Measurements from ENCODE around the gene KCNH4.

Gene KCNH4

GRCh38 chr17:42130310-42130936 is 50.5 kb downstream of the KCNH4 start:
- Histone ChIP-seq H3K36me3 (ENCODE audit: control insufficient read depth in 2 of 2, insufficient read depth in 2 of 2, low read length in 2 of 2) (peaks cover 47 to 50% of the 10 kb centered on the region in 2 donors), H3K9ac (ENCODE audit: low read depth in 1 of 2, low read length in 2 of 2) (no peak overlapping the region), H3K4me1 (ENCODE audit: control insufficient read depth in 2 of 2, insufficient read depth in 2 of 2, low read length in 2 of 2) (peaks cover 34 to 35% of the 10 kb centered on the region in 2 donors), H3K27me3 (ENCODE audit: control insufficient read depth in 2 of 2, insufficient read depth in 2 of 2, low read length in 2 of 2) (no peaks in the 10 kb centered on the region), H3K9me3 (ENCODE audit: control insufficient read depth in 2 of 2, low read length in 2 of 2) (no peaks in the 10 kb centered on the region), H3K27ac (ENCODE audit: low read depth in 2 of 2, low read length in 2 of 2) (peak overlapping the region; percentile 43 to 95), H3K4me3 (ENCODE audit: low read length in 2 of 2) (no peak overlapping the region)

- no peak overlapping the region for H3K4me3 ChIP-seq (ENCODE audit: low read length in 2 of 2)
- peak overlapping the region; percentile 43 to 95 for H3K27ac ChIP-seq (ENCODE audit: low read depth in 2 of 2, low read length in 2 of 2)
- H3K9me3 ChIP-seq (ENCODE audit: control insufficient read depth in 2 of 2, low read length in 2 of 2), result no peaks in the 10 kb centered on the region
- peaks cover 52 to 55% of the 10 kb centered on the region in 2 donors for H3K36me3 ChIP-seq (ENCODE audit: control insufficient read depth in 2 of 2, insufficient read depth in 2 of 2, low read length in 2 of 2)
- H3K27me3 ChIP-seq (ENCODE audit: control insufficient read depth in 2 of 2, insufficient read depth in 2 of 2, low read length in 2 of 2), result no peaks in the 10 kb centered on the region
- H3K4me1 ChIP-seq (ENCODE audit: control insufficient read depth in 2 of 2, insufficient read depth in 2 of 2, low read length in 2 of 2), result peaks cover 24% of the 10 kb centered on the region in 2 donors
- no peak overlapping the region for H3K9ac ChIP-seq (ENCODE audit: low read depth in 1 of 2, low read length in 2 of 2)
These were observed 51.7 kb downstream of the KCNH4 start for GRCh38 chr17:42129109-42129837.

DNA sequence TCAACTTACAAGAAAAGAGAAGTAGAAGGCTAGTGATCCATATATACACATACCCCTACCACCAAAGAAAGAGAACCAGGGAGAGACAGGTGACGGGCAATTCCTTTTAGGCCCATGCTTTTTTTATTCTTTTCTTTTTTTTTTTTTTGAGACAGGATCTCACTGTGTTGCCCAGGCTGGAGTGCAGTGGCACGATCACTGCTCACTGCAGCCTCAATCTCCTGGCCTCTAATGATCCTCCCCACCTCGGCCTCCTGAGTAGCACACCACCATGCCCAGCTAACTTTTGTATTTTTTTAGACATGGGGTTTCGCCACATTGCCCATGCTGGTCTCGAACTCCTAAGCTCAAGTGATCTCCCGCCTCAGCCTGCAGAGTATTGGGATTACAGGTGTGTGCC is 53.5 kb downstream of the KCNH4 start:
- Histone ChIP-seq H3K36me3 (ENCODE audit: control insufficient read depth in 2 of 2, insufficient read depth in 2 of 2, low read length in 2 of 2) (peaks cover 52 to 55% of the 10 kb centered on the region in 2 donors), H3K4me3 (ENCODE audit: low read length in 2 of 2) (no peak overlapping the region), H3K4me1 (ENCODE audit: control insufficient read depth in 2 of 2, insufficient read depth in 2 of 2, low read length in 2 of 2) (peaks cover 10 to 13% of the 10 kb centered on the region in 2 donors), H3K9ac (ENCODE audit: low read depth in 1 of 2, low read length in 2 of 2) (no peak overlapping the region), H3K27ac (ENCODE audit: low read depth in 2 of 2, low read length in 2 of 2) (no peak overlapping the region), H3K27me3 (ENCODE audit: control insufficient read depth in 2 of 2, insufficient read depth in 2 of 2, low read length in 2 of 2) (no peaks in the 10 kb centered on the region), H3K9me3 (ENCODE audit: control insufficient read depth in 2 of 2, low read length in 2 of 2) (no peaks in the 10 kb centered on the region)

DNA sequence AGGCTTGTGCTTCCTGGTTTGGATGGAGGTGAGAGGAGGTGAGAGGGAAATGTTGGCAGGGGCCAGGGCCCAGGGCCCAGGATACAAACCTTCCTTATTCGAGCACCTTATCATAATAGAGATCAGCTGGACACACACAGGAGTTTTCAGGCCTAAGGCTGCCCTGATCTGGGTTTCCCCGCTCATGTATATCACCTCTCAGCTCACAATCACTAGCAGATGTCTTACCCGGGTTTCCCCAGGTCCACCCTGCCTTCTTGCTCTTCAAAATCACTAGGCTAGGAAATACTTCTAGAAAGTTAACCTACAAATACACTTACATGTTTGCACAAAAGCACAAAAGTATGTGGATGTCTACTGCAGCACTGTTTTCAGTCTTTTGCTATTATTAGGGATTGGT is 54.1 kb downstream of the KCNH4 start:
- H3K9me3 ChIP-seq (ENCODE audit: control insufficient read depth in 2 of 2, low read length in 2 of 2), result no peaks in the 10 kb centered on the region
- H3K4me3 ChIP-seq (ENCODE audit: low read length in 2 of 2), result no peak overlapping the region
- peaks cover 52 to 55% of the 10 kb centered on the region in 2 donors for H3K36me3 ChIP-seq (ENCODE audit: control insufficient read depth in 2 of 2, insufficient read depth in 2 of 2, low read length in 2 of 2)
- H3K27ac ChIP-seq (ENCODE audit: low read depth in 2 of 2, low read length in 2 of 2), result no peak overlapping the region
- H3K9ac ChIP-seq (ENCODE audit: low read depth in 1 of 2, low read length in 2 of 2), result no peak overlapping the region
- peaks cover 11 to 14% of the 10 kb centered on the region in 2 donors for H3K4me1 ChIP-seq (ENCODE audit: control insufficient read depth in 2 of 2, insufficient read depth in 2 of 2, low read length in 2 of 2)
- H3K27me3 ChIP-seq (ENCODE audit: control insufficient read depth in 2 of 2, insufficient read depth in 2 of 2, low read length in 2 of 2), result no peaks in the 10 kb centered on the region

DNA sequence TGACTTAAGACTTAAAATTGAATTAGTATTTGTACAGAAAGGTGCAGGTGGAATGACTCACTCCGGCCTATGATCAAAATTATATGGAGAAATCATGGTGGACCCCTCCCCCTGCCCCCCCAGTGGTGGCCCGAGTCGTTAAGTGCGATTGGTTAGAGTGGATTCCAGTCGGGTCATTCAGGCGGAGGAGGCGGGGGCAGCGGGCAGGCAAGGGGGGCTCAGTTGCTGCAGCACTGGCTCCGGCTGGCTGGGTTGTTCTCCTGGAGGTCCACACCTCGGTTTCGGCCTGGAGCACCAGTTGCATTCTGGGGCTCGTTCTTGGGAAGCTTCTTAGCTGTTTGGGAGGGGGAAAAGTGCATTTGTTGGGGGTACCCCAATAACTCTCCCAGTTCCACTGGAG is 55.4 kb downstream of the KCNH4 start:
- Histone ChIP-seq H3K9ac (ENCODE audit: low read depth in 1 of 2, low read length in 2 of 2) (no peak overlapping the region), H3K27ac (ENCODE audit: low read depth in 2 of 2, low read length in 2 of 2) (no peak overlapping the region), H3K4me3 (ENCODE audit: low read length in 2 of 2) (no peak overlapping the region), H3K4me1 (ENCODE audit: control insufficient read depth in 2 of 2, insufficient read depth in 2 of 2, low read length in 2 of 2) (peaks cover 17 to 18% of the 10 kb centered on the region in 2 donors), H3K27me3 (ENCODE audit: control insufficient read depth in 2 of 2, insufficient read depth in 2 of 2, low read length in 2 of 2) (no peaks in the 10 kb centered on the region), H3K9me3 (ENCODE audit: control insufficient read depth in 2 of 2, low read length in 2 of 2) (no peaks in the 10 kb centered on the region), H3K36me3 (ENCODE audit: control insufficient read depth in 2 of 2, insufficient read depth in 2 of 2, low read length in 2 of 2) (peaks cover 51 to 52% of the 10 kb centered on the region in 2 donors)

DNA sequence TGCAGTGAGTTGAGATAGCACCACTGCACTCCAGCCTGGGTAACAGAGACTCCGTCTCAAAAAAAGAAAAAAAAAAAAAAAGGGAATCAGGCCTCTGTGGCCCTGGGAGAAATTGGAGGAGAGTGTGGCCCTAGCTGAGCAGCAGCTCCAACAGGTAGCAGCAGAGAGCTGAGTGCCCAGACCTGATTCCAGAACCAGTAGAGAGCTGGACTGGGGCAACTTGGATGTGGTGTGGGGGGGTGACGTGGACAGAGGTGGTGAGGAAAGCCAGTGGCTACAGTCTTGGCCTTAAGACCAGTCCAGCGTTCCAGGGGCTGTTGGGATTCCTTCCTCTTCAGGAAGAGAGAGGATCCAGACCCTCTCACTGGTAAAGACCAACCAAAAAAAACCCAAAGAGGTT is 56.7 kb downstream of the KCNH4 start:
- peaks cover 38 to 39% of the 10 kb centered on the region in 2 donors for H3K36me3 ChIP-seq (ENCODE audit: control insufficient read depth in 2 of 2, insufficient read depth in 2 of 2, low read length in 2 of 2)
- H3K4me1 ChIP-seq (ENCODE audit: control insufficient read depth in 2 of 2, insufficient read depth in 2 of 2, low read length in 2 of 2), result peaks cover 18% of the 10 kb centered on the region in 2 donors
- H3K27me3 ChIP-seq (ENCODE audit: control insufficient read depth in 2 of 2, insufficient read depth in 2 of 2, low read length in 2 of 2), result no peaks in the 10 kb centered on the region
- H3K4me3 ChIP-seq (ENCODE audit: low read length in 2 of 2), result no peak overlapping the region
- H3K9me3 ChIP-seq (ENCODE audit: control insufficient read depth in 2 of 2, low read length in 2 of 2), result no peaks in the 10 kb centered on the region
- no peak overlapping the region for H3K27ac ChIP-seq (ENCODE audit: low read depth in 2 of 2, low read length in 2 of 2)
- H3K9ac ChIP-seq (ENCODE audit: low read depth in 1 of 2, low read length in 2 of 2), result no peak overlapping the region

DNA sequence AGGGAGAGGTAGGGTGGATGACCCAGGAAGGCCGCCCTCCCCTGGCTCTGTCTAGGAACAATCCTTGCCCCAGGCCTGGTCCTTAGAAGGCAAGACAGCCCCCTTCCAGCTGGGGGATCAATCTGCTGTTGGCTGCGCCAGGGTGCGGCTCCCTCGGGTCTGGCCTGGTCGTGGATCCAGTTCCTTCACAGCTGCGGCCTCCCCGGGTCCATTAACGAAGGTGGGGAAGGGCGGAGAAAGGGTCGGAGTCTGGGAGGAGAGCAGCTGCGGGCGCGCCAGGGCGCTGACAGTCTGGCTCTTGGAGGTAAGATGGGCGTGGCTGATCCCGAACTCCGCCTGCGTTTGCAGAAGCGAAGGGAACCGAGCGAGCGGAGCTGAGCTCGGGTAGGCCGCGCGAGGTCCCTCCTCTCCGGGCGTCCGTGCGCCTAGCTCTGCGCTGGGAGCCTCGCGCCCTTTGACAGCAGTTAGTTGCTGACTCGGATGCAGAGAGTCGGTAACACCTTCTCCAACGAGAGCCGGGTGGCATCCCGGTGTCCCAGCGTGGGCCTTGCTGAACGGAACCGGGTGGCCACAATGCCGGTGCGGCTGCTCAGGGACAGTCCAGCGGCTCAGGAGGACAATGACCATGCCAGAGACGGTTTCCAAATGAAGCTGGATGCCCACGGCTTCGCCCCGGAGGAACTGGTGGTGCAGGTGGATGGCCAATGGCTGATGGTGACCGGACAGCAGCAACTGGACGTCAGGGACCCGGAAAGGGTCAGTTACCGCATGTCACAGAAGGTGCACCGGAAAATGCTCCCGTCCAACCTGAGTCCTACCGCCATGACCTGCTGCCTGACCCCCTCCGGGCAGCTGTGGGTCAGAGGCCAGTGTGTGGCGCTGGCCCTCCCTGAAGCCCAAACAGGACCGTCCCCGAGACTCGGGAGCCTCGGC is 58.3 kb downstream of the KCNH4 start, which contains the start of gene HSPB9:
TSS of gene HSPB9 (plus strand) at position 434 of the 933 bp plus-strand sequence. CDS start at position 481, 47 bp downstream.
- no peaks in the 10 kb centered on the region for H3K27me3 ChIP-seq (ENCODE audit: control insufficient read depth in 2 of 2, insufficient read depth in 2 of 2, low read length in 2 of 2)
- H3K27ac ChIP-seq (ENCODE audit: low read depth in 2 of 2, low read length in 2 of 2), result peak within 1 kb of the TSS; percentile 70 to 81
- H3K4me3 ChIP-seq (ENCODE audit: low read length in 2 of 2), result peak within 1 kb of the TSS; percentile 55 to 60
- H3K9me3 ChIP-seq (ENCODE audit: control insufficient read depth in 2 of 2, low read length in 2 of 2), result no peaks in the 10 kb centered on the region
- H3K9ac ChIP-seq (ENCODE audit: low read depth in 1 of 2, low read length in 2 of 2), result peak within 1 kb of the TSS; percentile 41 to 66
- H3K4me1 ChIP-seq (ENCODE audit: control insufficient read depth in 2 of 2, insufficient read depth in 2 of 2, low read length in 2 of 2), result peaks cover 18% of the 10 kb centered on the region in 2 donors
- peaks cover 22 to 29% of the 10 kb centered on the region in 2 donors for H3K36me3 ChIP-seq (ENCODE audit: control insufficient read depth in 2 of 2, insufficient read depth in 2 of 2, low read length in 2 of 2)

DNA sequence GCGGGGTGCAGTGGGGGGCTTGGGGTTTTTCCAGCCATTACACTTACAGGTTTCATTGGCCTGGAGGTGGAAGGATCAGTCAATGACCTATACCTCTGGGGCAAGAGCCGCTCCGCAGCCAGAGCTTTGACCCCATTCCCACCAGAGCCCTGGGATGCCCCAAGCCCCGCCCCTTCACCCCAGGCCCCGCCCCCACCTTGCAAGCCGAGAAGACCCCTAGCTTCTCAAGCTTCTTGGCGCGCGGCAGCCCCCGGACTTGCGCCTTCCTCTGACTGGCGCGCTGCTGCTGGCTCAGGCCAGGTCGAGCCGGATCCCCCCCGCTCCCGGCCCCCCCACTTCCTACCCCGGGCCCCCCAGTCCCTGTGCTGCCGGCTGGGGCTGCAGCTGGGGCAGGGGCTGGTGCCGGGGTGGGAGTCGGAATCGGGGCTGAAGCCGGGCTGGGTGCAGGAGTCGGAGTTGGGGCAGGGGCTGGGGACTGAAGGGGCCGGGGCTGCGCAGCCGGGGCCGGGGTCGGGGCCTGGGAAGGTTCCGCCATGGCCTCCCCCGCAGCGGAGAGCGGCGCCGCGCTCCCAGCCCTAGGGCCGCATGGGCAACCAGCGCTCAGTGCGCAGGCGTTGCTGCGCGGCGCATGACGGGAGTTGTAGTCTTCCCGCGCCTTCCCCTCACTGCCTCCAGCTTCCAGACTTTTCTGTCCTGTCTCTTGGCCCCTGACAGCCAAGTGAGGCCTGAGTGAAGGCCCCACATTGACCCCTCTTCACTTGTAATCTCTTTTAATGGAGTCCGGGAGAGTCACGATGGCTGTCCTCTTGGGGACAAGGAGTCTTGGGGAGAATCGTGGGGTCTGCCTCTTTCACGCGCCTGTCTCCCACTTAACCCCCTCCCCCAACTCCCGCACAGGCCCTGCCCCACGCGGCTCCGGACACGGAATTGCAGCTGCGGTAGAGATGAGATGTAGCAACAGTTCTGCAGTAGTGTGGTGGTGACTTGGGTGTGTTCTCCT is 59.9 kb downstream of the KCNH4 start, which contains the start of gene KAT2A:
TSS of gene KAT2A (minus strand) at position 598 of the 1,000 bp plus-strand sequence. CDS start at position 535, 63 bp downstream.
- Histone ChIP-seq H3K4me3 (ENCODE audit: low read length in 2 of 2) (peak within 1 kb of the TSS; percentile 48 to 55), H3K36me3 (ENCODE audit: control insufficient read depth in 2 of 2, insufficient read depth in 2 of 2, low read length in 2 of 2) (peaks cover 13 to 18% of the 10 kb centered on the region in 2 donors), H3K27me3 (ENCODE audit: control insufficient read depth in 2 of 2, insufficient read depth in 2 of 2, low read length in 2 of 2) (no peaks in the 10 kb centered on the region), H3K9ac (ENCODE audit: low read depth in 1 of 2, low read length in 2 of 2) (peak within 1 kb of the TSS; percentile 41 to 66), H3K9me3 (ENCODE audit: control insufficient read depth in 2 of 2, low read length in 2 of 2) (no peaks in the 10 kb centered on the region), H3K4me1 (ENCODE audit: control insufficient read depth in 2 of 2, insufficient read depth in 2 of 2, low read length in 2 of 2) (peaks cover 18 to 23% of the 10 kb centered on the region in 2 donors), H3K27ac (ENCODE audit: low read depth in 2 of 2, low read length in 2 of 2) (peak within 1 kb of the TSS; percentile 70 to 81)

All from mucosa of rectum (tissue), 2 donors.